IPS-20b (cell line): ENCODE data around the gene SPATA21.
"Not testable (repeated sequence)": the region's sequence is repeated elsewhere in the genome, so short reads cannot be mapped to it uniquely, and the experiment has no call there.

Experiments used
- H3K27ac ChIP-seq: one replicate; pipeline ENCODE4 v1.5.1; 2013; ENCODE audit warnings: low read length
- H3K27me3 ChIP-seq: 2 replicates; pipeline ENCODE4 v1.6.1; 2013; ENCODE audit warnings: mild to moderate bottlenecking, low read length, inconsistent platforms; ENCODE audit not compliant: insufficient read depth
- H3K36me3 ChIP-seq: 2 replicates; pipeline ENCODE4 v1.6.1; 2013; ENCODE audit warnings: low read depth, mild to moderate bottlenecking, inconsistent platforms, low read length, moderate library complexity; ENCODE audit not compliant: insufficient read depth
- H3K4me1 ChIP-seq: 2 replicates; pipeline ENCODE4 v1.6.1; 2013; ENCODE audit warnings: mild to moderate bottlenecking, control low read depth, inconsistent platforms, low read length, moderate library complexity; ENCODE audit not compliant: insufficient read depth
- H3K4me3 ChIP-seq: 2 replicates; pipeline ENCODE4 v1.5.1; 2013; ENCODE audit warnings: mild to moderate bottlenecking, low read length, inconsistent platforms
- H3K9ac ChIP-seq: 2 replicates; pipeline ENCODE4 v1.6.1; 2013; ENCODE audit warnings: low read depth, mild to moderate bottlenecking, inconsistent platforms, low read length, moderate library complexity
- H3K9me3 ChIP-seq: 2 replicates; pipeline ENCODE4 v1.6.1; 2013; ENCODE audit warnings: mild to moderate bottlenecking, low read depth, low read length, inconsistent platforms; ENCODE audit not compliant: insufficient read depth

SPATA21 gene

GRCh38 chr1:16371725-16372124, 65.5 kb downstream of the SPATA21 start:
- H3K9me3 ChIP-seq, result no peaks in the 10 kb centered on the region
- H3K4me3 ChIP-seq, result no peak overlapping the region
- H3K27me3 ChIP-seq, result no peaks in the 10 kb centered on the region
- H3K4me1 ChIP-seq, result peaks cover 19% of the 10 kb centered on the region
- H3K9ac ChIP-seq, result no peak overlapping the region
- peaks cover 5% of the 10 kb centered on the region for H3K36me3 ChIP-seq
- no peak overlapping the region for H3K27ac ChIP-seq

GRCh38 chr1:16369821-16370220, 67.4 kb downstream of the SPATA21 start:
- Histone ChIP-seq H3K27me3 (no peaks in the 10 kb centered on the region; the same call in 1 of the 2 replicates), H3K4me3 (no peak overlapping the region), H3K36me3 (peaks cover 5% of the 10 kb centered on the region), H3K9me3 (no peaks in the 10 kb centered on the region), H3K27ac (no peak overlapping the region), H3K9ac (no peak overlapping the region), H3K4me1 (peaks cover 14% of the 10 kb centered on the region)

- Histone ChIP-seq H3K27me3 (no peaks in the 10 kb centered on the region; the same call in 1 of the 2 replicates), H3K9me3 (no peaks in the 10 kb centered on the region), H3K9ac (peak overlapping the region; percentile 92), H3K27ac (peak overlapping the region; percentile 69), H3K4me3 (peak overlapping the region; percentile 87), H3K4me1 (peaks cover 11% of the 10 kb centered on the region), H3K36me3 (peaks cover 5% of the 10 kb centered on the region)
Observed at GRCh38 chr1:16367968-16368890, 69.0 kb downstream of the SPATA21 start.

DNA sequence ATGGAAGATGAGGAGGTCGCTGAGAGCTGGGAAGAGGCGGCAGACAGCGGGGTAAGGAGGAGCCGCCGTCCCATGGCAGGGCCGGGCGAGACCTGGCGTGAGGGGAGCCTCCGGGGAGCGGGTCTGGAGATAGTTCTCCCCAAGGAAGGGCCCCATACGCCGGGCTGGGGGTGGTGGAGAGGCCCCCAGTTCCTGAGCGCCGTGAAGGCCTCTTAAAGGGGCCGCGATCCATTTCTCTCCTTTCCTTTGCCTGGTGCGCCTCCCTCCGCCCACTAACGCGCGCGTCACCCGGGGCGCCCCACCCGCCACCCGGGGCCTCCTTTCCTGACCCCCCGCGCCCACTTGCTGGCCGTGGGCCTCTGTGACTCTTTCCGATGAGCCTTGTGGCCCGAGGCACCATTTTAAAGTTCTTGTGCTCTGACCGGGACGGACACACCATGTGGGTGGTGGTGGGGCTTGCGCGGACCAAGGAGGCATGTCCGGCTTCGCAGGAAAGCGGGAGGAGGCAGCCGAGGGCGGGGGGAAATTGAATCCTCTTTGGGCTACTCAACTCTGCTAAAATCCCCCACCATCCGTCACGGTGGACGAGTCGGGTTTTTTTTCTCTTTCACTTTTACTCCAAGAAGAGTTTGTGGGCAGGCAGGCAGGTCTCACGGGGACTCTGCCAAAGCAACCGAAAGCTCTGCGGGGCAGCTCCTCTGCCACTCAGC, 69.8 kb downstream of the SPATA21 start:
- Histone ChIP-seq H3K9ac (peak overlapping the region; percentile 92), H3K4me3 (peak overlapping the region; percentile 87), H3K27ac (peak overlapping the region; percentile 69), H3K27me3 (no peaks in the 10 kb centered on the region; the same call in 1 of the 2 replicates), H3K4me1 (peaks cover 11% of the 10 kb centered on the region), H3K9me3 (no peaks in the 10 kb centered on the region), H3K36me3 (peaks cover under 1% of the 10 kb centered on the region)

GRCh38 chr1:16366722-16367257, 70.4 kb downstream of the SPATA21 start, which contains the start of gene SZRD1:
Gene SZRD1, plus strand, starts transcription at chr1:16367242. Its CDS starts 16 bp downstream, at chr1:16367258.
- peak within 1 kb of the TSS; percentile 69 for H3K27ac ChIP-seq
- H3K27me3 ChIP-seq, result no peaks in the 10 kb centered on the region; the same call in 1 of the 2 replicates
- peaks cover 11% of the 10 kb centered on the region for H3K4me1 ChIP-seq
- peak within 1 kb of the TSS; percentile 92 for H3K9ac ChIP-seq
- peak within 1 kb of the TSS; percentile 87 for H3K4me3 ChIP-seq
- H3K36me3 ChIP-seq, result no peaks in the 10 kb centered on the region
- no peaks in the 10 kb centered on the region for H3K9me3 ChIP-seq

DNA sequence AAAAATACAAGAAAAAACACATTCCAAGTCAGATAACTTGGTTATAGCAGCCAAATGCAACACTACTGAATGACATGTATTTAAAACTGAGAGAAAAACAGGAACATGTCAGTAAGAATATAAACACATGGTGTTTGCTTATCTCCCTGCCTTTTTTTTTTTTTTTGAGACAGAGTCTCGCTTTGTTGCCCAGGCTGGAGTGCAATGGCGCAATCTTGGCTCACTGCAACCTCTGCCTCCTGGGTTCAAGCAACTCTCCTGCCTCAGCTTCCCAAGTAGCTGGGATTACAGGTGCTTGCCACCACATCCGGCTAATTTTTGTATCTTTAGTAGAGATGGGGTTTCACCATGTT, 72.1 kb downstream of the SPATA21 start:
- not testable (repeated sequence) for H3K27me3 ChIP-seq, H3K9me3 ChIP-seq, H3K36me3 ChIP-seq, H3K4me3 ChIP-seq, H3K9ac ChIP-seq, H3K27ac ChIP-seq
- H3K4me1 ChIP-seq, result peaks cover 11% of the 10 kb centered on the region

DNA sequence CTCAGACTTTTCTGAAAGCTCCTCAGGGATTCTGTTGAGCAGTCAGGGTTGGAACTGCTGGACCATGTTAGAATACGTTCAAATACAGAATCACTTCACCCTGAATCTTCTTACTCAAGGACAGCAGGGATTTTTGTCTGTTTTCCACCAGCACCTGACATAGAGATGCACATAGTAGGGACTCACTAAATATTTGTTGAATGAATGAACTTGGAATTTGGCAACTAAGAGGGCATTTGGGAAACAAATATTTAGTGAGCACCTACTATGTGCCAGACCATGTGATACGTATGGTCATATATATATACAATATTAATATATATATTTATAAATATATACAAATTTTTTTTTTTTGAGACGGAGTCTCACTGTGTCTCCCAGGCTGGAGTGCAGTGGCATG, 80.4 kb downstream of the SPATA21 start:
- Histone ChIP-seq H3K4me1 (no peaks in the 10 kb centered on the region; the same call in 1 of the 2 replicates), H3K9me3 (no peaks in the 10 kb centered on the region), H3K36me3 (no peaks in the 10 kb centered on the region), H3K4me3 (no peak overlapping the region), H3K9ac (no peak overlapping the region), H3K27me3 (no peaks in the 10 kb centered on the region), H3K27ac (no peak overlapping the region)

GRCh38 chr1:16354619-16355018, 82.6 kb downstream of the SPATA21 start:
- Histone ChIP-seq H3K27ac (no peak overlapping the region), H3K9ac (no peak overlapping the region), H3K36me3 (no peaks in the 10 kb centered on the region), H3K4me3 (no peak overlapping the region), H3K27me3 (no peaks in the 10 kb centered on the region), H3K9me3 (no peaks in the 10 kb centered on the region), H3K4me1 (peaks cover 9% of the 10 kb centered on the region; the same call in 1 of the 2 replicates)

DNA sequence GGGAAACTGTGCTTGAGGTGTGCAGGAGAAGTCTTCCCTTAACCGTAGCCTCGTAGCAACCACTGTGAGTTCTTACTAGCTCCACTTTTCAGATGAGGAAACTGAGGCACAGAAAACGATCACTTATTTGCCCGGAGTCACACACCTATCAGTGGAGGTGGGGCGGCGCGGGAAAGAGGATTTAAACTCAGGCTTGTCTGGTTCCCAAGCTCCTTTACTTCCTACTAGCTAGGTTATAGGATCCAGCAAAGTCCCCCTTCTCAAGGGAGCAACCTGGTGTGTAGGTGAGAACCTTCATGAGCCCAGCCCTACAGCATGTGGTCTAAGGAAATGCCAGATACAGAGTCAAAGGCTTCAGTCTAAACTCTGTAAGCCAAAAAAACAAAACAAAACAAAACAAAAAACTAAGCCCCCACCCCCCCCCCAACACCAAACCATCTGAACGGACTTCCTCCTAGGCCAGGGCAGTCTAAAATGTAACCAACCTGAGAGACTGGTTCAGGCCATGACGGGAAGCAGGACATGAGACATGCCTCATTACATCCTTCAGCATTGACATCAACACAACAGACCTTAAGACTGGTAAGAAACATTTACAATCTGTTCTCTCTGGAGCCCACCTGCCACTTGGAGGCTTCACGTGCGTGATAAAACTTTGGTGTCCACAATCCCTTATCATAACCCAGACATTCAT, 84.2 kb downstream of the SPATA21 start:
- Histone ChIP-seq H3K36me3 (no peaks in the 10 kb centered on the region), H3K27ac (no peak overlapping the region), H3K9ac (peak overlapping the region; percentile 43; the same call in 1 of the 2 replicates), H3K4me1 (peaks cover 9% of the 10 kb centered on the region; the same call in 1 of the 2 replicates), H3K27me3 (no peaks in the 10 kb centered on the region), H3K4me3 (peak overlapping the region; percentile 87), H3K9me3 (no peaks in the 10 kb centered on the region)

DNA sequence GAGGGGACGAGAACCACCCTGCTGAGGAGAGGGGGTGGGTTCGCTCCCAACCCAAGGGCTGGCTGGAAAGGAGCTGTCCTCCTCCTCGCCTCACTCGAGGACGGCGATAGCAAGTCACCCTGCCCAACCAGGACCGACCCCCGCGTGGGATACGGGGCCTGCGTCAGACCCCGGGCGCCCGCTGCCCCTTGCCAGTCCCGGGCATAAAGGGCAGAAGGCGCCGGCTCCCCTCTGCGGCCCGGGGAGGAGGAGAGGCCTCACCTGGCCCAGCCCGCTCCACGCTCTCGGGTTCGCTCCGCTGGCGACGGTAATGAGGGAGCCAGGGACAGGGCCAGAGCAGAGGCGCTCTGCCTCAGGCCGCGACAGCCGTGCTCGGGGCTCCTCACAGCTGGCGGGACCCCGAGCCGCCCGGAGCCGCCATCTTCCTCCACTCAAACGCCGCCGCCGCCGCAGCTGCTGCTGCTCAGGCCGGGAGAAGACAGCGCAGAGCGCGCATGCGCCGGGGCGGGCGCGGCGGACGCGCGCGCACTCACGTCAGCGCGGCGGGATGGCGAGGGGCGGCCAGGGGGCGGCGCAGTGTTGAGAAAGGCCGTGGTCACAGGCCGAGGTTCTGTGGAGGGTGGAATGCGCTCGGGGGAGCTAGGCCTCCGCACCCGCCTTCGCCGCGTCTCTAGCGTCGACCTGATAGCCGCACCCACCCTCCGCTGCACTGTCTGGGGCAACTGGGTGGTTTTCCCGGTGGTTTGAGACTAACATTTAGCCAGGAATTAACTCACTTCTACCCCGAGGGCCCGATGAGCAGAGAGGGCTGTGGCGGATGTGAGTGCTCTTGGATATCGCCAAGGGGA, 85.0 kb downstream of the SPATA21 start, which contains the start of gene FBXO42:
FBXO42 (minus strand) TSS at position 487 of the 848 bp plus-strand sequence. CDS start 37,062 bp downstream, outside the sequence.
- no peak within 1 kb of the TSS for H3K27ac ChIP-seq
- peak within 1 kb of the TSS; percentile 86 for H3K9ac ChIP-seq
- H3K27me3 ChIP-seq, result no peaks in the 10 kb centered on the region
- H3K9me3 ChIP-seq, result no peaks in the 10 kb centered on the region
- peaks cover 9% of the 10 kb centered on the region; the same call in 1 of the 2 replicates for H3K4me1 ChIP-seq
- H3K36me3 ChIP-seq, result no peaks in the 10 kb centered on the region
- peak within 1 kb of the TSS; percentile 87 for H3K4me3 ChIP-seq
